GM12892 (cell line): Measurements from ENCODE around the gene GLB1L3.

Experiments
- POLR2AphosphoS5 ChIP-seq: IDR thresholded peaks from 2 replicates; pipeline ENCODE4 v1.6.1; 2011; ENCODE audit warnings: low read depth, low read length, control low read depth
- TAF1 ChIP-seq: IDR thresholded peaks from 2 replicates; pipeline ENCODE4 v1.6.1; 2011; ENCODE audit warnings: low read depth, mild to moderate bottlenecking, control low read depth, low read length, borderline replicate concordance

- TF ChIP-seq TAF1 (no peak), POLR2AphosphoS5 (no peak)
Observed at GRCh38 chr11:134228625-134229024, 47.6 kb upstream of the GLB1L3 start.
